HG03565 (cell line): ENCODE results near the gene TENT4A.

Experiments
- ATAC-seq: cut with Tn5 transposase; IDR thresholded peaks from one replicate; pipeline ENCODE4 v1.9.1; 2021; ENCODE audit warnings: mild to moderate bottlenecking, moderate library complexity; ENCODE audit not compliant: unreplicated experiment

The TENT4A gene

GRCh38 chr5:6791031-6791430, 77.8 kb downstream of the TENT4A start:
- no peak for ATAC-seq

- no peak for ATAC-seq
Observed at GRCh38 chr5:6792376-6792775, 79.1 kb downstream of the TENT4A start.

GRCh38 chr5:6792911-6793471, 79.8 kb downstream of the TENT4A start:
- no peak for ATAC-seq

- no peak for ATAC-seq
Observed at GRCh38 chr5:6801236-6801635, 88.0 kb downstream of the TENT4A start.

GRCh38 chr5:6803981-6804550, 90.8 kb downstream of the TENT4A start:
- no peak for ATAC-seq

- ATAC-seq = no peak
Observed at GRCh38 chr5:6804766-6805501, 91.7 kb downstream of the TENT4A start.

GRCh38 chr5:6805841-6806240, 92.6 kb downstream of the TENT4A start:
- no peak for ATAC-seq
